C1 segment of cervical spinal cord (tissue), 14 donors: Measurements from ENCODE around the gene PRKD2.

Source experiments
- DNase-seq, 14 donors: peaks; one replicate each; lab custom pipeline; 2025; lab: John Stamatoyannopoulos, UW

The PRKD2 gene

GRCh38 chr19:46725036-46725820 is 8.3 kb upstream of the PRKD2 start:
- no peak for DNase-seq

- DNase-seq, result no peak
Measured at GRCh38 chr19:46724468-46724867, 7.6 kb upstream of the PRKD2 start.

- DNase-seq, result no peak
Measured at GRCh38 chr19:46723471-46723870, 6.6 kb upstream of the PRKD2 start.

GRCh38 chr19:46723023-46723461 is 6.1 kb upstream of the PRKD2 start:
- no peak for DNase-seq

- DNase-seq, result no peak
Measured at GRCh38 chr19:46722421-46723022, 5.6 kb upstream of the PRKD2 start.

GRCh38 chr19:46722004-46722380 is 5.1 kb upstream of the PRKD2 start:
- no peak for DNase-seq

- DNase-seq, result no peak
Measured at GRCh38 chr19:46721269-46722003, 4.5 kb upstream of the PRKD2 start.

GRCh38 chr19:46720503-46721239 is 3.8 kb upstream of the PRKD2 start:
- DNase-seq, result no peak

- DNase-seq, result no peak
Measured at GRCh38 chr19:46719629-46720502, 3.0 kb upstream of the PRKD2 start.

- no peak for DNase-seq
Measured at GRCh38 chr19:46718934-46719622, 2.2 kb upstream of the PRKD2 start.

GRCh38 chr19:46718157-46718933 is 1.4 kb upstream of the PRKD2 start:
- peak in 2 of 14 donors; percentile 21 to 24 for DNase-seq

- no peak for DNase-seq
Measured at GRCh38 chr19:46717716-46718143, 816 bp upstream of the PRKD2 start.

GRCh38 chr19:46716672-46717033 is 261 bp downstream of the PRKD2 start:
- DNase-seq, result peak in 1 of 14 donors; percentile 70

- DNase-seq, result no peak
Measured at GRCh38 chr19:46715975-46716671, 791 bp downstream of the PRKD2 start.

GRCh38 chr19:46715620-46715974 is 1.3 kb downstream of the PRKD2 start:
- no peak for DNase-seq

- peak in 1 of 14 donors; percentile 40 for DNase-seq
Measured at GRCh38 chr19:46714444-46715106, 2.3 kb downstream of the PRKD2 start.

- DNase-seq, result peak in 9 of 14 donors; percentile 17 to 62 (median 47)
Measured at GRCh38 chr19:46713781-46714443, 3.0 kb downstream of the PRKD2 start.
